ENCODE data around the gene CNOT9.

- no peak for TF ChIP-seq POLR2AphosphoS5 (IDR thresholded peaks at IDR 0.05; ENCODE audit: low read depth, low read length)
- TF ChIP-seq SIN3A (IDR thresholded peaks at IDR 0.05; ENCODE audit: borderline replicate concordance, insufficient read depth, low read length): no peak
- no peak for TF ChIP-seq TAF1 (IDR thresholded peaks at IDR 0.05; ENCODE audit: borderline replicate concordance, insufficient read depth, low read length)
- no peak for TF ChIP-seq REST (IDR thresholded peaks at IDR 0.05; ENCODE audit: insufficient read depth in 1 of 2, low read depth in 2 of 2, low read length in 2 of 2)
These were observed 59.3 kb downstream of the CNOT9 start for GRCh38 chr2:218627939-218628338.
